Uterus (tissue), 4 donors: ENCODE data around the gene ADSL. TPM values are rescaled to one million over a fixed set of nuclear protein-coding genes. Genes with fewer than 3 reads are reported as not detected.

Experiments
- DNase-seq, 2 donors: peaks; one replicate each; pipeline ENCODE4 v3.0.0-alpha.2; 2019 to 2020
- H3K27ac ChIP-seq, 2 donors: fragments of 200-600 bp; sonication (generic); 1 replicate in 1 of 2; 2 replicates in 1 of 2; pipeline ENCODE4 v1.5.1; 2016 to 2018
- H3K27me3 ChIP-seq, 2 donors: fragments of 200-600 bp; sonication (generic); one replicate each; pipeline ENCODE4 v1.5.1; 2018 to 2019; ENCODE audit warnings: control low read depth in 1 of 2
- H3K36me3 ChIP-seq, 2 donors: fragments of 200-600 bp; sonication (generic); one replicate each; pipeline ENCODE4 v1.5.1; 2019; ENCODE audit warnings: control low read depth in 1 of 2
- H3K4me1 ChIP-seq, 2 donors: fragments of 200-600 bp; sonication (generic); one replicate each; pipeline ENCODE4 v1.5.1; 2018 to 2019; ENCODE audit warnings: control low read depth in 1 of 2
- H3K4me3 ChIP-seq, 2 donors: fragments of 200-600 bp; sonication (generic); 1 replicate in 1 of 2; 2 replicates in 1 of 2; pipeline ENCODE4 v1.5.1; 2018 to 2019; ENCODE audit warnings: mild to moderate bottlenecking in 1 of 2
- H3K9me3 ChIP-seq, 2 donors: fragments of 200-600 bp; sonication (generic); one replicate each; pipeline ENCODE4 v1.5.1; 2019; ENCODE audit warnings: control low read depth in 1 of 2
- POLR2A ChIP-seq, 2 donors: fragments of 450-650 bp; IDR thresholded peaks; one replicate each; pipeline ENCODE4 v1.6.1; 2016; ENCODE audit warnings: antibody characterized with exemption in 2 of 2, mild to moderate bottlenecking in 1 of 2, moderate library complexity in 1 of 2
- intact Hi-C: fragments of 100-400 bp; cut with DNase I; formaldehyde crosslinking; loops from one replicate; pipeline ENCODE4 v1.15.1; 2023; ENCODE audit warnings: low total_unique reads
- total RNA-seq, 4 donors: library from RNA; depleted of rRNA in 3 of 4; stranded (reverse); fragments of >200 nt in 3 of 4; gene quantifications; one replicate each; pipeline versions ENCODE4 v1.1.0 to v1.2.4, GENCODE V29; 2014 to 2023
- TF ChIP-seq, protein P1 (sequence below), 4 experiments: fragments of 200-600 bp in 2 of 4; fragments of 450-650 bp in 2 of 4; sonication (generic) in 2 of 4; IDR thresholded peaks; one replicate each; pipeline ENCODE4 v1.5.1; 2016 to 2019; ENCODE audit warnings: antibody characterized with exemption in 4 of 4, mild to moderate bottlenecking in 2 of 4, moderate library complexity in 1 of 4
- donor health status: DM: yes; HTN: yes; CAD: no.

The ADSL gene
- total RNA-seq, 4 donors from 2014 or later = 28.5 to 151 (median 79.5) TPM

DNA sequence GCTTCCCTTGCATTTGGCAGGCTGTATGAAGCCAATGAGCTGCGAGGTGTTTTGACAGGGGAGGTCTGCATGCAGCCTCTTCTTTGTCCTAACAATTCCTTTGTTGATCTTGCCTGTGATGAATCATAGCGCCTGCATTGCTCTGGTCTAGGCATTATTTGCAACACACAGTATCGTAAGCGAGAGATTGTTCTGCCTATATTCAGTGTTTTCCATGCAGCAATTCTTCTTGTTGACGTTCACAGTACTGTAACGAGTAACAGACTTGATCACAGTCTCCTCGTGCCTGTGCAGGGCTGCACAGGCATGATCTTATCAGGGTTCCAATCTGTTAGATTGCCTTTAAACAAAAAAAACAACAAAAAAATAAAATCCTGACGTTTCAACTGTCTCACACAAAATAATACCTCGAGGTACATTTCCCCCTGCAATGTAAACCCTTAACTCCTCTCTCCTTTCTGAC, 13.9 kb upstream of the ADSL start:
- Histone ChIP-seq H3K27ac (no peak overlapping the region), H3K36me3 (no peaks in the 10 kb centered on the region), H3K9me3 (no peaks in the 10 kb centered on the region), H3K27me3 (no peaks in the 10 kb centered on the region), H3K4me1 (no peaks in the 10 kb centered on the region), H3K4me3 (no peak overlapping the region)
- TF ChIP-seq, protein P1, sequence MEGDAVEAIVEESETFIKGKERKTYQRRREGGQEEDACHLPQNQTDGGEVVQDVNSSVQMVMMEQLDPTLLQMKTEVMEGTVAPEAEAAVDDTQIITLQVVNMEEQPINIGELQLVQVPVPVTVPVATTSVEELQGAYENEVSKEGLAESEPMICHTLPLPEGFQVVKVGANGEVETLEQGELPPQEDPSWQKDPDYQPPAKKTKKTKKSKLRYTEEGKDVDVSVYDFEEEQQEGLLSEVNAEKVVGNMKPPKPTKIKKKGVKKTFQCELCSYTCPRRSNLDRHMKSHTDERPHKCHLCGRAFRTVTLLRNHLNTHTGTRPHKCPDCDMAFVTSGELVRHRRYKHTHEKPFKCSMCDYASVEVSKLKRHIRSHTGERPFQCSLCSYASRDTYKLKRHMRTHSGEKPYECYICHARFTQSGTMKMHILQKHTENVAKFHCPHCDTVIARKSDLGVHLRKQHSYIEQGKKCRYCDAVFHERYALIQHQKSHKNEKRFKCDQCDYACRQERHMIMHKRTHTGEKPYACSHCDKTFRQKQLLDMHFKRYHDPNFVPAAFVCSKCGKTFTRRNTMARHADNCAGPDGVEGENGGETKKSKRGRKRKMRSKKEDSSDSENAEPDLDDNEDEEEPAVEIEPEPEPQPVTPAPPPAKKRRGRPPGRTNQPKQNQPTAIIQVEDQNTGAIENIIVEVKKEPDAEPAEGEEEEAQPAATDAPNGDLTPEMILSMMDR (IDR thresholded peaks at IDR 0.05) = no peak
- intact Hi-C loops = no loop called here
- no peak for DNase-seq

DNA sequence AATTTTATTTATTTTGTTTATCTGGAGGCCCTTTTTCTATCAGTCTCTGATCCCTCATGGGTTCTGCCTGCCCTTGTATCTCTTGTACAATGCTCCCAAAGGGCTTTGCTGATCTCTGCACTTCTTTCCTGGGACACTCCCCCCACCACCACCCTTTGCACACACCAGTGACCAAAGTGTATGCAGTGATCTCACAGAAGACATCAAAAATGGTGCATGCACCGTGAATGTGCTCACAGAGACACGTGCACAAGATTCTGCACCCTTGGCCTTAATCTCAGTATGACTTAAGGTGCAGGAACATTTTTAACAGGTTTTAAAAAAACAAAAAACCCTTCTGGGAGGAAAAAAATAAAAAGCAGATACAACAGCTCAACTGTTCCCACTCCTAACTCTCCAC, 12.2 kb upstream of the ADSL start:
- Histone ChIP-seq H3K36me3 (no peaks in the 10 kb centered on the region), H3K4me3 (no peak overlapping the region), H3K27ac (no peak overlapping the region), H3K4me1 (no peaks in the 10 kb centered on the region), H3K9me3 (no peaks in the 10 kb centered on the region), H3K27me3 (no peaks in the 10 kb centered on the region)
- DNase-seq = no peak
- no peak for TF ChIP-seq POLR2A (IDR thresholded peaks at IDR 0.05)
- TF ChIP-seq, protein P1 (IDR thresholded peaks at IDR 0.05) = no peak
- intact Hi-C loops = no loop called here

DNA sequence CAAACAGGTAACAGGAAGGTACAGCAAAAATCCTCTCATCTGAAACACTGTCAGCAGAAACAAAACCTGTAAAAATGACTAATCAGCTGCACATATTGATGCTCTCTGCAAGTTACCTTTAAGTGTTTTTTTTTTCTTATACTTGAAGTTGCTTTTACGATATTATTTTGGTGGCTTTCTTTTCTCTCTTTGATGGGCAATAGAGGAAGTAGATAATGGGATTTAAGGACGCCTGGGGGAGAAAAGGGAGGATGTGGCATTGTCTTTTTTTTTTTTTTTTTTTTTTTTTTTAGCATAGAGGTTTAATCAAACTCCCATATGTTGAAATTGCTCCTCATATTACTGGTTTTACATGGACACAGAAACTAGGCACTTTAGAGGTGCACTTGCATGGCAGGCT, 11.4 kb upstream of the ADSL start:
- intact Hi-C loops = no loop called here
- H3K27ac ChIP-seq = no peak overlapping the region
- TF ChIP-seq, protein P1 (IDR thresholded peaks at IDR 0.05) = no peak
- TF ChIP-seq POLR2A (IDR thresholded peaks at IDR 0.05) = no peak

DNA sequence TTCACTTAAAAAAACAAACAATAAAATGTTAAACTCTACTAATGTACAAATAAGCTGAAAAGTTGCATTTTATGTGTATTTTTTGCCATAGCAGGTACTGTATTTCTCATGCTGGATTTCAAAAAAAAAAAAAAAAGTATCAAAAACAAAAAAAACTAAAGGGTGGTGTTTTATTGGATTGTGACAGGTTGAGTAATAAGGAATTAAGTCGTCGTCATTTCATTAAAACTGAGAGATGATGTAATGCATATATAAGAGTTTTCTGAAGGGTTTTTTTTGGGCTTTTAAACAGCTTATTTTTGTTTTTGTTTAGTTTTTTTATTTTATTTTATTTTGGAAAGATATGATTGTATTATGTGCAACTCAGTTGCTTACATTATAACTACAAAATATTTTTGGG, 10.9 kb upstream of the ADSL start:
- intact Hi-C loops = no loop called here
- TF ChIP-seq POLR2A (IDR thresholded peaks at IDR 0.05) = no peak
- TF ChIP-seq, protein P1 (IDR thresholded peaks at IDR 0.05) = no peak
- no peaks in the 10 kb centered on the region for H3K27me3 ChIP-seq
- H3K4me1 ChIP-seq = no peaks in the 10 kb centered on the region
- no peak for DNase-seq
- no peaks in the 10 kb centered on the region for H3K36me3 ChIP-seq
- no peak overlapping the region for H3K4me3 ChIP-seq
- no peaks in the 10 kb centered on the region for H3K9me3 ChIP-seq
- H3K27ac ChIP-seq = no peak overlapping the region

More for the DNA sequence above, 11.4 kb upstream of the ADSL start:
- no peaks in the 10 kb centered on the region for H3K9me3 ChIP-seq
- no peaks in the 10 kb centered on the region for H3K36me3 ChIP-seq
- DNase-seq = no peak
- no peaks in the 10 kb centered on the region for H3K4me1 ChIP-seq
- no peaks in the 10 kb centered on the region for H3K27me3 ChIP-seq
- no peak overlapping the region for H3K4me3 ChIP-seq

DNA sequence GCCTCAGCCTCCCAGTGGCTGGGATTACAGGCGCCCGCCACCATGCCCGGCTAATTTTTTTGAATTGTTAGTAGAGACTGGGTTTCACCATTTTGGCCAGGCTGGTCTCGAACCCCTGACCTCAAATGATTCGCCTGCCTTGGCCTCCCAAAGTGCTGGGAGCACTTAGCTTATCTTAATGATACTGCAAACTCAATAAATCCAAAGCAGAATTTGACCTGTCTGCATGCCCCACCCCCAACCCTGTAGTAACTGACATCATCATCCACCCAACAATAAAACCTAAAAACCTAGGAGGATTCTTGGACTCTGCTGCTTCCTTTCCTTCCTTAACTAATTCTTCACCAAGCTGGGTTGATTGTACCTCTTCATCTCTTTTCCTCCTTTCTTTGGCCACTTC, 6.3 kb upstream of the ADSL start:
- Histone ChIP-seq H3K9me3 (no peaks in the 10 kb centered on the region), H3K27me3 (no peaks in the 10 kb centered on the region), H3K27ac (no peak overlapping the region), H3K4me3 (no peak overlapping the region), H3K4me1 (no peaks in the 10 kb centered on the region), H3K36me3 (no peaks in the 10 kb centered on the region)
- intact Hi-C loops = no loop called here
- TF ChIP-seq, protein P1 (IDR thresholded peaks at IDR 0.05) = no peak
- no peak for TF ChIP-seq POLR2A (IDR thresholded peaks at IDR 0.05)
- DNase-seq = no peak
